ENCODE measurements around the gene CD180. TPM values are rescaled to one million over a fixed set of nuclear protein-coding genes. Genes with fewer than 3 reads are reported as not detected.

Gene CD180
- total RNA-seq, 1 donor from 2014 or later, result not detected

GRCh38 chr5:67160985-67161384 lies 35.6 kb downstream of the CD180 start:
- Mint-ChIP-seq H3K27me3 (no peaks in the 10 kb centered on the region), H3K27ac (no peak overlapping the region), H3K4me3 (ENCODE audit: low read depth) (no peak overlapping the region), H3K4me1 (ENCODE audit: low read depth) (peaks cover under 1% of the 10 kb centered on the region), H3K36me3 (ENCODE audit: insufficient read depth) (peaks cover 18% of the 10 kb centered on the region), H3K9me3 (ENCODE audit: low read depth) (no peaks in the 10 kb centered on the region)
- no peak for TF ChIP-seq CTCF (IDR thresholded peaks at IDR 0.05; ENCODE audit: unreplicated experiment)
- DNase-seq (ENCODE audit: low spot score, unreplicated experiment), result no peak

GRCh38 chr5:67160272-67160671 lies 36.3 kb downstream of the CD180 start:
- Mint-ChIP-seq H3K9me3 (ENCODE audit: low read depth) (no peaks in the 10 kb centered on the region), H3K36me3 (ENCODE audit: insufficient read depth) (peaks cover 17% of the 10 kb centered on the region), H3K27me3 (no peaks in the 10 kb centered on the region), H3K4me3 (ENCODE audit: low read depth) (no peak overlapping the region), H3K4me1 (ENCODE audit: low read depth) (no peaks in the 10 kb centered on the region), H3K27ac (no peak overlapping the region)
- no peak for TF ChIP-seq CTCF (IDR thresholded peaks at IDR 0.05; ENCODE audit: unreplicated experiment)
- DNase-seq (ENCODE audit: low spot score, unreplicated experiment), result no peak

GRCh38 chr5:67156976-67157583 lies 39.5 kb downstream of the CD180 start:
- Mint-ChIP-seq H3K4me3 (ENCODE audit: low read depth) (no peak overlapping the region), H3K4me1 (ENCODE audit: low read depth) (no peaks in the 10 kb centered on the region), H3K27me3 (no peaks in the 10 kb centered on the region), H3K9me3 (ENCODE audit: low read depth) (no peaks in the 10 kb centered on the region), H3K27ac (no peak overlapping the region), H3K36me3 (ENCODE audit: insufficient read depth) (peaks cover 7% of the 10 kb centered on the region)
- no peak for DNase-seq (ENCODE audit: low spot score, unreplicated experiment)
- TF ChIP-seq CTCF (IDR thresholded peaks at IDR 0.05; ENCODE audit: unreplicated experiment), result peak; percentile 89

- Mint-ChIP-seq H3K4me3 (ENCODE audit: low read depth) (no peak overlapping the region), H3K27me3 (no peaks in the 10 kb centered on the region), H3K4me1 (ENCODE audit: low read depth) (no peaks in the 10 kb centered on the region), H3K27ac (no peak overlapping the region), H3K36me3 (ENCODE audit: insufficient read depth) (peaks cover 21% of the 10 kb centered on the region), H3K9me3 (ENCODE audit: low read depth) (no peaks in the 10 kb centered on the region)
- no peak for DNase-seq (ENCODE audit: low spot score, unreplicated experiment)
- no peak for TF ChIP-seq CTCF (IDR thresholded peaks at IDR 0.05; ENCODE audit: unreplicated experiment)
Observed at GRCh38 chr5:67154556-67155206, 41.9 kb downstream of the CD180 start.

- H3K27ac Mint-ChIP-seq, result no peak overlapping the region
- H3K36me3 Mint-ChIP-seq (ENCODE audit: insufficient read depth), result peaks cover 26% of the 10 kb centered on the region
- H3K4me1 Mint-ChIP-seq (ENCODE audit: low read depth), result no peaks in the 10 kb centered on the region
- DNase-seq (ENCODE audit: low spot score, unreplicated experiment), result no peak
- no peak overlapping the region for H3K4me3 Mint-ChIP-seq (ENCODE audit: low read depth)
- no peaks in the 10 kb centered on the region for H3K27me3 Mint-ChIP-seq
- no peak for TF ChIP-seq CTCF (IDR thresholded peaks at IDR 0.05; ENCODE audit: unreplicated experiment)
- H3K9me3 Mint-ChIP-seq (ENCODE audit: low read depth), result no peaks in the 10 kb centered on the region
Observed at GRCh38 chr5:67153292-67153691, 43.3 kb downstream of the CD180 start.
